Fibroblast of lung (primary cell): ENCODE measurements around the gene ZNF3. TPM values are rescaled to one million over a fixed set of nuclear protein-coding genes. Genes with fewer than 3 reads are reported as not detected.

Experiments
- DNase-seq, 2 donors: peaks; one replicate each; pipeline versions ENCODE4 v3.0.0 to v3.0.0-alpha.2; 2010; ENCODE audit warnings: low read depth in 2 of 2
- H2AFZ ChIP-seq: 2 replicates; pipeline ENCODE4 v1.5.1; 2012; ENCODE audit warnings: low read length, control low read depth, inconsistent platforms
- H3K27ac ChIP-seq: 2 replicates; pipeline ENCODE4 v1.5.1; 2011; ENCODE audit warnings: low read length, control low read depth; ENCODE audit not compliant: insufficient read depth
- H3K27me3 ChIP-seq: 2 replicates; pipeline ENCODE4 v1.5.1; 2011; ENCODE audit warnings: mild to moderate bottlenecking, low read length; ENCODE audit not compliant: control insufficient read depth, insufficient read depth
- H3K36me3 ChIP-seq: 2 replicates; pipeline ENCODE4 v1.5.1; 2011; ENCODE audit warnings: low read length; ENCODE audit not compliant: control insufficient read depth, insufficient read depth
- H3K4me1 ChIP-seq: 2 replicates; pipeline ENCODE4 v1.5.1; 2011; ENCODE audit warnings: low read length; ENCODE audit not compliant: control insufficient read depth, insufficient read depth; ENCODE audit errors: extremely low read depth
- H3K4me2 ChIP-seq: 2 replicates; pipeline ENCODE4 v1.5.1; 2011; ENCODE audit warnings: low read length, control low read depth; ENCODE audit not compliant: insufficient read depth; ENCODE audit errors: extremely low read depth
- H3K4me3 ChIP-seq, 4 experiments: fragments of 200-600 bp in 1 of 4; sonication (generic) in 1 of 4; replicated peaks in 1 of 4; 2 replicates each; pipeline ENCODE4 v1.5.1; 2011 to 2016; ENCODE audit warnings: low read length in 4 of 4, low read depth in 3 of 4, mild to moderate bottlenecking in 3 of 4, control low read depth in 2 of 4, inconsistent platforms in 1 of 4, mixed read lengths in 1 of 4; ENCODE audit not compliant: insufficient read depth in 1 of 4; ENCODE audit errors: control extremely low read depth in 1 of 4
- H3K79me2 ChIP-seq: 2 replicates; pipeline ENCODE4 v1.5.1; 2012; ENCODE audit warnings: mild to moderate bottlenecking, low read length, inconsistent platforms; ENCODE audit not compliant: control insufficient read depth, insufficient read depth
- H3K9ac ChIP-seq: 2 replicates; pipeline ENCODE4 v1.5.1; 2011; ENCODE audit warnings: mild to moderate bottlenecking, low read length, control low read depth; ENCODE audit not compliant: insufficient read depth
- H3K9me3 ChIP-seq: 2 replicates; pipeline ENCODE4 v1.5.1; 2012; ENCODE audit warnings: low read depth, low read length; ENCODE audit not compliant: control insufficient read depth, insufficient read depth
- H4K20me1 ChIP-seq: 2 replicates; pipeline ENCODE4 v1.5.1; 2011; ENCODE audit warnings: low read length; ENCODE audit not compliant: control insufficient read depth, insufficient read depth; ENCODE audit errors: extremely low read depth
- CTCF ChIP-seq, 2 donors: IDR thresholded peaks in 1 of 2; conservative IDR thresholded peaks in 1 of 2; 1 replicate in 1 of 2; 2 replicates in 1 of 2; pipeline ENCODE4 v1.5.1; 2011 to 2012; ENCODE audit warnings: low read length in 2 of 2, control low read depth in 1 of 2, inconsistent platforms in 1 of 2, low read depth in 1 of 2, mild to moderate bottlenecking in 1 of 2
- EZH2 ChIP-seq: IDR thresholded peaks from 2 replicates; pipeline ENCODE4 v1.5.1; 2012; ENCODE audit warnings: low read length, control low read depth, mild to moderate bottlenecking; ENCODE audit errors: missing control alignments
- polyA plus RNA-seq, 2 donors: library from polyadenylated mRNA; depleted of rRNA in 1 of 2; stranded (reverse) in 1 of 2; unstranded in 1 of 2; fragments of >200 nt; gene quantifications; 2 replicates each; pipeline ENCODE4 v1.2.1, GENCODE V29; 2011 to 2012; ENCODE audit warnings: missing spikeins in 1 of 2
- total RNA-seq: library from RNA; depleted of rRNA; stranded (reverse); fragments of >200 nt; gene quantifications from 2 replicates; pipeline ENCODE4 v1.2.1, GENCODE V29; 2014

Gene ZNF3
- total and polyA plus RNA-seq, 2 donors (not counting 1 experiment from before 2014, with no cell fraction given), result 19.7 to 26.8 TPM

GRCh38 chr7:100035876-100036275 lies 45.6 kb downstream of the ZNF3 start:
- no peak overlapping the region for H3K9ac ChIP-seq
- no peaks in the 10 kb centered on the region for H3K27me3 ChIP-seq
- no peak overlapping the region for H3K4me3 ChIP-seq
- no peaks in the 10 kb centered on the region for H3K79me2 ChIP-seq
- H3K9me3 ChIP-seq, result no peaks in the 10 kb centered on the region
- H3K4me2 ChIP-seq, result no peak overlapping the region
- peaks cover 10% of the 10 kb centered on the region for H3K4me1 ChIP-seq
- peak overlapping the region; percentile 61 for H3K27ac ChIP-seq
- H2AFZ ChIP-seq, result no peak overlapping the region
- no peak for TF ChIP-seq EZH2
- no peak for TF ChIP-seq CTCF (conservative IDR thresholded peaks at IDR 0.05 in 1 of 2, IDR thresholded peaks at IDR 0.05 in 1 of 2; ENCODE audit: low read depth in 1 of 2, low read length in 2 of 2)
- H4K20me1 ChIP-seq, result no peaks in the 10 kb centered on the region
- H3K36me3 ChIP-seq, result peaks cover 7% of the 10 kb centered on the region
- DNase-seq, result no peak

- H4K20me1 ChIP-seq, result no peaks in the 10 kb centered on the region
- no peaks in the 10 kb centered on the region for H3K9me3 ChIP-seq
- H3K27ac ChIP-seq, result peak overlapping the region; percentile 73
- H3K4me1 ChIP-seq, result peaks cover 10% of the 10 kb centered on the region
- H3K4me3 ChIP-seq, result no peak overlapping the region
- H3K4me2 ChIP-seq, result no peak overlapping the region
- DNase-seq, result peak; percentile 89 to 92
- peaks cover 12% of the 10 kb centered on the region for H3K36me3 ChIP-seq
- H3K9ac ChIP-seq, result no peak overlapping the region
- no peaks in the 10 kb centered on the region for H3K79me2 ChIP-seq
- TF ChIP-seq EZH2 (no peak), CTCF (conservative IDR thresholded peaks at IDR 0.05 in 1 of 2, IDR thresholded peaks at IDR 0.05 in 1 of 2; ENCODE audit: low read depth in 1 of 2, low read length in 2 of 2) (no peak)
- H2AFZ ChIP-seq, result no peak overlapping the region
- no peaks in the 10 kb centered on the region for H3K27me3 ChIP-seq
Measured at GRCh38 chr7:100034871-100035510, 46.5 kb downstream of the ZNF3 start.

- no peak overlapping the region for H3K4me3 ChIP-seq
- H3K4me2 ChIP-seq, result no peak overlapping the region
- no peaks in the 10 kb centered on the region for H3K27me3 ChIP-seq
- no peak overlapping the region for H3K27ac ChIP-seq
- H3K79me2 ChIP-seq, result no peaks in the 10 kb centered on the region
- no peak for TF ChIP-seq EZH2
- TF ChIP-seq CTCF (conservative IDR thresholded peaks at IDR 0.05 in 1 of 2, IDR thresholded peaks at IDR 0.05 in 1 of 2; ENCODE audit: low read depth in 1 of 2, low read length in 2 of 2), result no peak
- peaks cover 10% of the 10 kb centered on the region for H3K4me1 ChIP-seq
- H3K9ac ChIP-seq, result no peak overlapping the region
- no peaks in the 10 kb centered on the region for H4K20me1 ChIP-seq
- DNase-seq, result no peak
- H3K9me3 ChIP-seq, result no peaks in the 10 kb centered on the region
- H2AFZ ChIP-seq, result no peak overlapping the region
- peaks cover 12% of the 10 kb centered on the region for H3K36me3 ChIP-seq
Measured at GRCh38 chr7:100033526-100033925, 48.0 kb downstream of the ZNF3 start.
